ENCODE results near the gene FPR1. TPM values are rescaled to one million over a fixed set of nuclear protein-coding genes. Genes with fewer than 3 reads are reported as not detected.

FPR1 gene
- total and polyA plus RNA-seq, 2 of the 13 experiments (the other 11 are each of a cell fraction or from before 2014, with no cell fraction given) = not detected

- no peak for TF ChIP-seq ZUFSP (CRISPR knock-in tag; IDR thresholded peaks at IDR 0.05; ENCODE audit: borderline replicate concordance)
- TF ChIP-seq THAP8 (CRISPR knock-in tag; IDR thresholded peaks at IDR 0.05; ENCODE audit: borderline replicate concordance) = no peak
These were observed 54.4 kb downstream of the FPR1 start (continued) for GRCh38 chr19:51697169-51697776.

- Histone ChIP-seq H3K27me3 (ENCODE audit: control insufficient read depth in 1 of 2, insufficient read depth in 2 of 2, low read length in 2 of 2) (no peaks in the 10 kb centered on the region), H3K4me1 (ENCODE audit: insufficient read depth, low read length) (peaks cover 8% of the 10 kb centered on the region; the same call in 1 of the 2 replicates), H3K27ac (ENCODE audit: extremely low read length, insufficient read depth, low read length) (no peak overlapping the region), H3K4me3 (replicated peaks in 1 of 3; ENCODE audit: insufficient read depth in 1 of 3, low read depth in 2 of 3, low read length in 3 of 3) (no peak overlapping the region), H3K4me2 (ENCODE audit: low read depth, low read length) (no peak overlapping the region), H3K79me2 (ENCODE audit: insufficient read depth, low read length) (no peaks in the 10 kb centered on the region), H3K9ac (ENCODE audit: insufficient read depth, low read depth, low read length) (no peak overlapping the region), H4K20me1 (ENCODE audit: insufficient read depth, low read length) (peaks cover 15% of the 10 kb centered on the region; the same call in 1 of the 2 replicates), H2AFZ (ENCODE audit: low read length) (no peak overlapping the region), H3K36me3 (replicated peaks in 1 of 2; ENCODE audit: control insufficient read depth in 1 of 2, insufficient read depth in 2 of 2, low read length in 2 of 2) (peaks cover 4 to 6% of the 10 kb centered on the region in 2 experiments; a peak in 1 of 5 replicates), H3K9me3 (ENCODE audit: low read length) (no peaks in the 10 kb centered on the region)
- CTCF ChIA-PET (ENCODE audit: low intra/inter-chr PET ratio, low total read pairs) = no interaction called here
- intact Hi-C loops (cut with micrococcal nuclease; ENCODE audit: unreplicated experiment) = no loop called here
- ATAC-seq (no peak), FAIRE-seq (no peak), DNase-seq (ENCODE audit: low spot score) (no peak)
- 59% methylated on average over 3 of the region's 3 CpGs for WGBS (ENCODE audit: low lambda C conversion rate)
- in situ Hi-C loops (cut with HindIII; ENCODE audit: extremely low pct_ligation_motif_present, low pct_unique_long_range_greater_than_20kb) = no loop called here
- no TSS peak for BruUV-seq (replicated peaks)
- POLR2A ChIA-PET = interaction anchor here (0.6 kb wide), 1 partner anchor 49 kb away, joined by 3 read pairs; no protein-coding TSS in a partner anchor
- no peak for TF ChIP-seq JUN (CRISPR knock-in tag; IDR thresholded peaks at IDR 0.05)
- no peak for TF ChIP-seq E2F2 (CRISPR knock-in tag; IDR thresholded peaks at IDR 0.05; ENCODE audit: borderline replicate concordance)
- no peak for TF ChIP-seq ARID3A (IDR thresholded peaks at IDR 0.05; ENCODE audit: low read depth, low read length)
- no peak for TF ChIP-seq NFE2L2 (IDR thresholded peaks at IDR 0.05; ENCODE audit: low read length)
- TF ChIP-seq NCOA5 (CRISPR knock-in tag; IDR thresholded peaks at IDR 0.05) = no peak
- TF ChIP-seq MXD1 (CRISPR knock-in tag; IDR thresholded peaks at IDR 0.05) = no peak
- TF ChIP-seq ATF7 (IDR thresholded peaks at IDR 0.05) = no peak
- no peak for TF ChIP-seq ATF7 (CRISPR knock-in tag; IDR thresholded peaks at IDR 0.05)
- TF ChIP-seq PRDM10 (CRISPR knock-in tag; IDR thresholded peaks at IDR 0.05; ENCODE audit: low read depth) = no peak
- TF ChIP-seq ZNF563 (CRISPR knock-in tag; IDR thresholded peaks at IDR 0.05) = no peak
These were observed 55.1 kb downstream of the FPR1 start for GRCh38 chr19:51696606-51697005.
